Measurements from ENCODE around the gene CEP55.

- TF ChIP-seq, protein P1, sequence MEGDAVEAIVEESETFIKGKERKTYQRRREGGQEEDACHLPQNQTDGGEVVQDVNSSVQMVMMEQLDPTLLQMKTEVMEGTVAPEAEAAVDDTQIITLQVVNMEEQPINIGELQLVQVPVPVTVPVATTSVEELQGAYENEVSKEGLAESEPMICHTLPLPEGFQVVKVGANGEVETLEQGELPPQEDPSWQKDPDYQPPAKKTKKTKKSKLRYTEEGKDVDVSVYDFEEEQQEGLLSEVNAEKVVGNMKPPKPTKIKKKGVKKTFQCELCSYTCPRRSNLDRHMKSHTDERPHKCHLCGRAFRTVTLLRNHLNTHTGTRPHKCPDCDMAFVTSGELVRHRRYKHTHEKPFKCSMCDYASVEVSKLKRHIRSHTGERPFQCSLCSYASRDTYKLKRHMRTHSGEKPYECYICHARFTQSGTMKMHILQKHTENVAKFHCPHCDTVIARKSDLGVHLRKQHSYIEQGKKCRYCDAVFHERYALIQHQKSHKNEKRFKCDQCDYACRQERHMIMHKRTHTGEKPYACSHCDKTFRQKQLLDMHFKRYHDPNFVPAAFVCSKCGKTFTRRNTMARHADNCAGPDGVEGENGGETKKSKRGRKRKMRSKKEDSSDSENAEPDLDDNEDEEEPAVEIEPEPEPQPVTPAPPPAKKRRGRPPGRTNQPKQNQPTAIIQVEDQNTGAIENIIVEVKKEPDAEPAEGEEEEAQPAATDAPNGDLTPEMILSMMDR (IDR thresholded peaks at IDR 0.05): no peak
- TF ChIP-seq POLR2A (IDR thresholded peaks at IDR 0.05): no peak
These were observed 41.7 kb upstream of the CEP55 start for GRCh38 chr10:93454736-93455135.
